Activated CD4-positive, alpha-beta T cell treated with anti-CD3 and anti-CD28 coated beads, Interleukin-2, Interleukin-4, amounts not matched to agents 100 ng/mL and 50 ng/mL, durations not matched to agents 16 hours and 8 hours (primary cell): ENCODE measurements around the gene RAP1GAP2.

Experiments
- DNase-seq: peaks from one replicate; pipeline ENCODE4 v3.0.0-alpha.2; 2020; ENCODE audit warnings: low spot score

The RAP1GAP2 gene

GRCh38 chr17:2947996-2948550, 151.8 kb downstream of the RAP1GAP2 start:
- no peak for DNase-seq

- no peak for DNase-seq
Observed at GRCh38 chr17:2948721-2949468, 152.7 kb downstream of the RAP1GAP2 start.

- no peak for DNase-seq
Observed at GRCh38 chr17:2949469-2950044, 153.3 kb downstream of the RAP1GAP2 start.

GRCh38 chr17:2950846-2951245, 154.6 kb downstream of the RAP1GAP2 start:
- no peak for DNase-seq

- no peak for DNase-seq
Observed at GRCh38 chr17:2952174-2952845, 156.1 kb downstream of the RAP1GAP2 start.

- DNase-seq, result peak; percentile 44
Observed at GRCh38 chr17:2954898-2955445, 158.7 kb downstream of the RAP1GAP2 start.

- DNase-seq, result no peak
Observed at GRCh38 chr17:2955931-2956582, 159.8 kb downstream of the RAP1GAP2 start.

GRCh38 chr17:2957631-2958286, 161.5 kb downstream of the RAP1GAP2 start:
- DNase-seq, result no peak

- no peak for DNase-seq
Observed at GRCh38 chr17:2958706-2959222, 162.5 kb downstream of the RAP1GAP2 start.

GRCh38 chr17:2959371-2960130, 163.3 kb downstream of the RAP1GAP2 start:
- DNase-seq, result no peak

- DNase-seq, result no peak
Observed at GRCh38 chr17:2961446-2961845, 165.2 kb downstream of the RAP1GAP2 start.

- DNase-seq, result no peak
Observed at GRCh38 chr17:2962236-2962635, 166.0 kb downstream of the RAP1GAP2 start.

- DNase-seq, result no peak
Observed at GRCh38 chr17:2962729-2963128, 166.5 kb downstream of the RAP1GAP2 start.

GRCh38 chr17:2963332-2964027, 167.2 kb downstream of the RAP1GAP2 start:
- no peak for DNase-seq

GRCh38 chr17:2964028-2964356, 167.8 kb downstream of the RAP1GAP2 start:
- DNase-seq, result no peak

- DNase-seq, result no peak
Observed at GRCh38 chr17:2964370-2964769, 168.1 kb downstream of the RAP1GAP2 start.

- DNase-seq, result no peak
Observed at GRCh38 chr17:2964831-2965230, 168.6 kb downstream of the RAP1GAP2 start.

- no peak for DNase-seq
Observed at GRCh38 chr17:2965621-2966595, 169.7 kb downstream of the RAP1GAP2 start.

GRCh38 chr17:2967515-2967914, 171.3 kb downstream of the RAP1GAP2 start:
- DNase-seq, result no peak
